T-helper 22 cell (primary cell): ENCODE measurements around the gene PLXNB2.
"Not testable (repeated sequence)": the region's sequence is repeated elsewhere in the genome, so short reads cannot be mapped to it uniquely, and the experiment has no call there.

Experiments
- DNase-seq: peaks from one replicate; pipeline ENCODE4 v3.0.0-alpha.2; 2020; ENCODE audit warnings: low read depth

PLXNB2 gene, protein sequence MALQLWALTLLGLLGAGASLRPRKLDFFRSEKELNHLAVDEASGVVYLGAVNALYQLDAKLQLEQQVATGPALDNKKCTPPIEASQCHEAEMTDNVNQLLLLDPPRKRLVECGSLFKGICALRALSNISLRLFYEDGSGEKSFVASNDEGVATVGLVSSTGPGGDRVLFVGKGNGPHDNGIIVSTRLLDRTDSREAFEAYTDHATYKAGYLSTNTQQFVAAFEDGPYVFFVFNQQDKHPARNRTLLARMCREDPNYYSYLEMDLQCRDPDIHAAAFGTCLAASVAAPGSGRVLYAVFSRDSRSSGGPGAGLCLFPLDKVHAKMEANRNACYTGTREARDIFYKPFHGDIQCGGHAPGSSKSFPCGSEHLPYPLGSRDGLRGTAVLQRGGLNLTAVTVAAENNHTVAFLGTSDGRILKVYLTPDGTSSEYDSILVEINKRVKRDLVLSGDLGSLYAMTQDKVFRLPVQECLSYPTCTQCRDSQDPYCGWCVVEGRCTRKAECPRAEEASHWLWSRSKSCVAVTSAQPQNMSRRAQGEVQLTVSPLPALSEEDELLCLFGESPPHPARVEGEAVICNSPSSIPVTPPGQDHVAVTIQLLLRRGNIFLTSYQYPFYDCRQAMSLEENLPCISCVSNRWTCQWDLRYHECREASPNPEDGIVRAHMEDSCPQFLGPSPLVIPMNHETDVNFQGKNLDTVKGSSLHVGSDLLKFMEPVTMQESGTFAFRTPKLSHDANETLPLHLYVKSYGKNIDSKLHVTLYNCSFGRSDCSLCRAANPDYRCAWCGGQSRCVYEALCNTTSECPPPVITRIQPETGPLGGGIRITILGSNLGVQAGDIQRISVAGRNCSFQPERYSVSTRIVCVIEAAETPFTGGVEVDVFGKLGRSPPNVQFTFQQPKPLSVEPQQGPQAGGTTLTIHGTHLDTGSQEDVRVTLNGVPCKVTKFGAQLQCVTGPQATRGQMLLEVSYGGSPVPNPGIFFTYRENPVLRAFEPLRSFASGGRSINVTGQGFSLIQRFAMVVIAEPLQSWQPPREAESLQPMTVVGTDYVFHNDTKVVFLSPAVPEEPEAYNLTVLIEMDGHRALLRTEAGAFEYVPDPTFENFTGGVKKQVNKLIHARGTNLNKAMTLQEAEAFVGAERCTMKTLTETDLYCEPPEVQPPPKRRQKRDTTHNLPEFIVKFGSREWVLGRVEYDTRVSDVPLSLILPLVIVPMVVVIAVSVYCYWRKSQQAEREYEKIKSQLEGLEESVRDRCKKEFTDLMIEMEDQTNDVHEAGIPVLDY (N-terminal part only)

DNA sequence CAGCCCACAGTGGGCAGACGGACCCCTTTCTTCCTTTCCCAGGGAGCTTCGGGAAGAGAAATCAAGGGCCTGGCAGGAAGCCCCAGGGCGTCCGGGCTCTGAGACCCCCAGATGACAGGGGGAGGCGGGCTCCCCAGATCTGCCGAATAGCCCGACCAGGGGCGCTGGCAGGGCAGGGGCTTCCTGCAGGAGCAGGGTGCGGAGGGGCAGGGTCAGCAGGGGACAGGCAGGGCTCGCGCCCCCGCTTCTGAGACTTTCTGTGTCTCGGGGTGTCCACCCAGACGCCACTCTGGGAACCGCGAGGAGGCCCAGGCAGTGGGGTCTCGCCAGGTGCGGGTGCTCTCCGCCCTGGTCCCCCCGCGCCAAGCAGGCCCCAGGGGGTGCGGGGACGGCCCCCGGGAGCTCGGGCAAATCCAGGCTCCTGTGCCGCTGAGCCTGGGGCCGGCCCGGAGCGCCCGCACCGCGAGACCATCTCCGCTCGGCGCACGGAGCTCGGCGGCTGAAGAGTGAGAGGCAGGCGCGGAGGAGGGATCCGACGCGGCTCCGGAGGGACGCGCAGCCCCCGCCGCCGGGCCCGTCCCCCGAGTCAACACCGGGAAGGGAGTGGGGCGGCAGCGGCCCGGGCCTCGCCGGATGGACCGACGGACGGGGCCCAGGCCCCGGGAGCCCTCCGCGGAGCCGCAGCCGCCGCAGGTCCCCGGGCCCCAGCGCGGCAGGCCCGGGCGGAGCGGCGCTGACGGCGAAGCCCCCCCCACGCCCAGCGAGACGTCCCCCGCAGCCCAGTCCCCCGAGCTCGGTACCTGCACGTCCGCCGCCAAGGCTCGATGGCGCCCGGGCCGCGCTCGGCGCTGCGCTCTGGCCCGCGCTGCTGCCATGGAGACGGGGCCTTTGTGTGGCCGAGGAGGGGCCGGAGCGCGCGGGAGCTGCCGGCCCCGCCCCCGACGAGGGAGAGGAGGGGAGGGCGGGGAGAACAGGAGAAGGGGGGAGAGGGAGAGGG, at the start of gene PLXNB2:
TSS of gene PLXNB2 (minus strand) at position 894 of the 997 bp plus-strand sequence. CDS start 17,062 bp downstream, outside the sequence.
- no peak for DNase-seq

DNA sequence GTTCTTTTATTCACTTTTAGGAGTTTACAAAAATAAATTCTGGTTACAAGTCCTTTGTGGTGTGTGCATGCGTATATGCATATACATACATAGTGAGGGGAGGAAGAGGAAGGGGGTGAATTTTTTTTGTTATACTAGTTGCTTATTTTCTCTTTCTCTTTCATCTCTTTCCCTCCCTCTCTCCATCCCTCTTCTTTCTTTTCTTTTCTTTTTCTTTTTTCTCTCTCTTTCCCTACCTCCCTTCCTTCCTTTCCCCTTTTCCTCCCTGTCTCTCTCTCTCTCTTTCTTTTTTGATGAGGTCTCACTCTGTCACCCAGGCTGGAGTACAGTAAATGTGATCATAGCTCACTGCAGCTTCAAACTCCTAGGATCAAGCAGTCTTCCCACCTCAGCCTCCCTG, 49.8 kb upstream of the PLXNB2 start:
- DNase-seq = no peak

DNA sequence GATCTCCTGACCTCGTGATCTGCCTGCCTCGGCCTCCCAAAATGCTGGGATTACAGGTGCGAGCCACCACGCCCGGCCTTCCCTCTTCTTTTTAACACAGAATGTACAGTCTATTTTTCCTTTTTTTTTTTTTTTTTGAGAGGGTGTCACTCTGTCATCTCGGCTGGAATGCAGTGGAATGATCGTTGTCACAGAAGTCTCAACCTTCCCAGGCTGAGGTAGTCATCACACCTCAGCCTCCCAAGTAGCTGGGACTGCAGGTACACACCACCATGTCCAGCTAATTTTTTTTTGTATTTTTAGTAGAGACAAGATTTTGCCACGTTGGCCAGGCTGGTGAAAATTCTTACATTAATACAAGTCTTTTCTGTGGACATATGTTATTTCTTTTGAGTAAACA, 48.7 kb upstream of the PLXNB2 start:
- DNase-seq = no peak

DNA sequence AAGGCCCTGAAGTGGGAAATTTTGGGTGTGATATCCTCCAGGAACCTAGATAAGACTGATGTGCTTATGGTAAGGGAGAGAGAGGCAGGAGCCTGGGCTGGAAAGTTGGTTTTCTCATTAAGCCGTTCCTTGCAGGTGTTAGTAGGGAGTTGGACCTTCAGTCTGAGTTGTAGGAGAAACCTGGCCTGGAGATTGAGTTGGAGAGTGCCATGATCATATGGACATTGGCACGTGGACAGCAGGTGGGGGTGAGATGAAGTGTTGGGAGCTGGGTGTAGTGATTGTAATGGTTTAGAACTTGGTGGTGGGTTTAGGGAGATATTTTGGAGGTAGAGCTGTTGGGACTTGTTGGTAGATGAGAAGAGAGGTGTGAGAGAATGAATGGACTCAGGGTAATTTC, 40.6 kb upstream of the PLXNB2 start:
- DNase-seq = no peak

DNA sequence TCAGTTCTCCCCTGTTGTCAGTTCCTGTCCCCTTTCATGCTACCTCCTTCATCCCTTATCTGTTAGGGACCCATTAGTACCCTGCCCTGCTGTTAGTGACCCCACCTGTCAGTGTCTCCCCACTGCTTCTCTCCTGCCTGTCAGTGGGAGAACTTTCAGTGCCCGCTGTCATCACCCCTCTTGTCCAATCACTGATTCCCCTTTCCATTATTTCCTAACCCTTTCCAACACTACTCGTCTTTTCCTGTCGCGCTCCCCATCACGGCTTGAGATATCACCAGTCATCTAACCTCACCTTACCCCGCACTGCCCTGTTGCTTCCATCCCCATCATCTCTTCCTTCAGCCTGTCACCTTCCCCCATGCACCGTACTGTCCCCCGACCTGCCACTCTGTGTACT, 39.7 kb upstream of the PLXNB2 start:
- no peak for DNase-seq

DNA sequence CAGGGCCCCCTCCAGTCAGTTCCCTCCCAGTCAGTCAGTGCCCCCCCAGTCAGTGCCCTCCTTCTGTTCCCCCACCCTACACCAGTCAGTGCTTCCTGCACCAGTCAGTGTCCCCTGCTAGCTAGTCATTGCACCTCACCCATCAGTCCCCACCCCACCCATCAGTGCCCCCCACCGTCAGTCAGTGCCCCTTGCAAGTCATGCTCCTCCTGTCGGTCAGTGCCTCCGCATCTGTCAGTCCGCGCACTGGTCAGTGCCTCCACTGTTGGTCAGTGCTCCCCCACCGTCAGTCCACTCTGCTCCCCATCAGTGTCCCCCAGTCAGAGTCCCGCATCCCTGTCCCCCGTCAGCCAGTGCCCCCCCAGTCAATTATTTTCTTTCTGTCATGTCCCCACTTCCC, 39.0 kb upstream of the PLXNB2 start:
- DNase-seq = no peak

DNA sequence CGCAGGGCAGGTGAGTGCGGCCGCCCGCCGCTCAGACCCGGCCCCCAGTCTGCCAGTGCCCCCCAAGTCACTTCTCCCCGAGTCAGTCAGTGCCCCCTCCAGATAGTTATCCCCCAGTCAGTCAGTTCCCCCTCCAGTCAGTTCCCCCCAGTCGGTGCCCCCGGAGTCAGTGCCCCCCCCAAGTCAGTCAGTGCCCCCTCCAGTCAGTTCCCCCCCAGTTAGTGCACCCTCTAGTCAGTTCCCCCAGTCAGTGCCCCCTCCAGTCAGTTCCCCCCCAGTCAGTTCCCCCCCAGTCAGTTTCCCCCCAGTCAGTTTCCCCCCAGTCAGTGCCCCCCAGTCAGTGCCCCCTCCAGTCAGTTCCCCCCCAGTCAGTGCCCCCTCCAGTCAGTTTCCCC, 36.1 kb upstream of the PLXNB2 start:
- no peak for DNase-seq

DNA sequence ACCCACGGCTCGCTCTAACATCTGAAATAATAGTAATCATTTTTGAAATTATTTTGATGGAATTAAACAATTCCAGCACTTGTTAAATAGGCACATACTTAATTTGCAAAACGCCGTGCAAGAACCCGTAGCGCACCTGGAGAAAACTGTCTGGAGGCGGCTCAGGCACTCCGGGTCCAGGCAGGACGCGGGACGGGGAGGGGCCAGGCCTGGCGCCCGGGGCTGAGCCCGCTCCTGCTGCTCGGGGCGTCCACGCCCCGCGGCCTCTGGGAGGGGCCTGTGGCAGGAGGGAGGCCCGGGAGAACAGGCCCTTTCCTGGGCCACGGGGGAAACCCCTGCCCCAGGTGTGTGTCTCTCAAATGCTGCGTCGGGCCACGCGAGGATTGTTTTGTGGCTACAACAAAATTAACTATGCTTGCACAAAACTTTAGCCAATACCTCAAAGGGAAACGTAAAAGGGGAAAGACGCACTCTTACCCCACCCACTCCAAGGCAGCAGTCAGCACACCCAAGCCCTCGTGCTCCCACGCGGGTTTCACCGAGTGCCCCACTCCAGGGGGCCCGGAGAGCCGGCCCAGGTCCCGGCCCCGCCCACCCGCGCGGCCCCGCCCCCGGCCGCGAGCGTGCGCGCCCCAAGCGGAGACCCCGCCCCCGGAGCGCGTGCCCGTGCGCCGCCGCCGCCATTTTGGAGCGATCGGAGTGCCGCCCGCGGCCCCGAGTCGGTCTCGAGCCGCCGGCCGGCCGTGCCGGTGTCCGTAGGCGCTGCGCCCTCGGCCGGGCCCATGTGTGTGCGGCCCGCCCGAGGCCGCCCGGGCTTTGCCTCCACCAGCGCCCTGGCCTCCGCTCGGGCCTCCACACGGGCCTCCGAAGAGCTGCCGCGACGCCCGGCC, 35.5 kb upstream of the PLXNB2 start, which contains the start of gene PPP6R2:
TSS of gene PPP6R2 (plus strand) at position 677 of the 890 bp plus-strand sequence. CDS start 50,582 bp downstream, outside the sequence.
- peak; percentile 79 for DNase-seq

DNA sequence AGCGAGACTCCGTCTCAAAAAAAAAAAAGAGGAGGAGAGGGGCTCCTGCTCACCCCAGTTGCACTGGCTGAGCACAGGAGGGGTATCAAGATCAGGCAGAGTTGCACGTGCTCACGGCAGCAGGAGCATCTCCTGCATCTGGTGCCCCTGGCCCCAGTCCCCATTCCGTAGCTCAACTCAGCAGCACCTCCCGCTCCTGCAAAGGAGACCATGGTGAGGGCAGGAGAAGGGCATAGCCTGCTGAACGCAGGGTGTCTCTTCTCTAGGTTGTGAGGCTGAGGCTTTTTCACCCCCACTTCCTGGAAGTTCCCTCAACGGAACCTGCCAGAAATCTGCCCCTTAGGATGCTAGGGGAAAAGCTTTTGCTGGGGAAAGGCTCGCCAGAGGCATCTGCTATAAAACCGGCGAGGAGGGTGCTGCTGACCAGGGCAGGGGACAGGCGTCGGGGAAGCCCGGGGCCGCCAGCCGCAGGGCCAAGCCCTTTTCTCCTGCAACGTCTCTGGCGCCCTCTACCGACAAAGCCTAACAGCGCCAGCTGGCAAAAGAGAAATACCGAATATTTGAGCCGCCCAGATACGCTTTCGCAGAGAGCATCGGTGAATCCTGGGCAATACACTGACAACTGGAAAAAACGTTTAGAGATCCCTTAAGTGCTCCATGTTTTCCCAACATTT, 34.7 kb upstream of the PLXNB2 start:
- peak; percentile 68 for DNase-seq

DNA sequence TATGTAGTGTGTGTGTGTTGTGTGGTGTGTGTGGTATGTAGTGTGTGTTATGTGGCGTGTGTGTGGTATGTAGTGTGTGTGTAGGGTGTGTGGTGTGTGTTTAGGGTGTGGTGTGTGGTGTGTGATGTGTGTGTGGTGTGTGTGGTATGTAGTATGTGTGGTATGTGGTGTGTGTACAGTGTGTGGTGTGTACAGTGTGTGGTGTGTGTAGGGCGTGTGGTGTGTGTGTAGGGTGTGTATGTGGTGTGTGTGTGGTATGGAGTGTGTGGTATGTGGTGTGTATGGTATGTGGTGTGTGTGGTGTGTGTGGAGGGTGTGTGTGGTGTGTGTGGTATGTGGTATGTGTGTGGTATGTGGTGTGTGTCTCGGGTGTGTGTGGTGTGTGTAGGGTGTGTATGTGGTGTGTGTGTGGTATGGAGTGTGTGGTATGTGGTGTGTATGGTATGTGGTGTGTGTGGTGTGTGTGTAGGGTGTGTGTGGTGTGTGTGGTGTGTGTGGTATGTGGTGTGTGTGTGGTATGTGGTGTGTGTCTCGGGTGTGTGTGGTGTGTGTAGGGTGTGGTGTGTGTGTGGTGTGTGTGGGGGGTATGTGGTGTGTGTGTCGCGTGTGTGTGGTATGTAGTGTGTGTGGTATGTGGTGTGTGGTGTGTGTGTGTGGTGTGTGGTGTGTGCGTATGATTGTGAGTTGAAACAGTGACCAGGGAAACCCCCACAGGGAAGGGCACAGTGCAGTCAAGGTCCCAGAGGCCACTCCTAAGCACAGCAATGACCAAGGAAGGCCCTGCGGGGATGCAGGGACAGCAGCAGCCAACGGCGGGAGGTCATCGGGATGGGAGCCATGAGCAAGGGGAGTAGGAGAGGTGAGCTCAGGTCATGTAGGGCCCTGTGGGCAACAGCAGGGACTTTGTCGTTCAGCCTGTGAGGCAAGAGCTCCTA, 32.8 kb upstream of the PLXNB2 start:
- no peak for DNase-seq

DNA sequence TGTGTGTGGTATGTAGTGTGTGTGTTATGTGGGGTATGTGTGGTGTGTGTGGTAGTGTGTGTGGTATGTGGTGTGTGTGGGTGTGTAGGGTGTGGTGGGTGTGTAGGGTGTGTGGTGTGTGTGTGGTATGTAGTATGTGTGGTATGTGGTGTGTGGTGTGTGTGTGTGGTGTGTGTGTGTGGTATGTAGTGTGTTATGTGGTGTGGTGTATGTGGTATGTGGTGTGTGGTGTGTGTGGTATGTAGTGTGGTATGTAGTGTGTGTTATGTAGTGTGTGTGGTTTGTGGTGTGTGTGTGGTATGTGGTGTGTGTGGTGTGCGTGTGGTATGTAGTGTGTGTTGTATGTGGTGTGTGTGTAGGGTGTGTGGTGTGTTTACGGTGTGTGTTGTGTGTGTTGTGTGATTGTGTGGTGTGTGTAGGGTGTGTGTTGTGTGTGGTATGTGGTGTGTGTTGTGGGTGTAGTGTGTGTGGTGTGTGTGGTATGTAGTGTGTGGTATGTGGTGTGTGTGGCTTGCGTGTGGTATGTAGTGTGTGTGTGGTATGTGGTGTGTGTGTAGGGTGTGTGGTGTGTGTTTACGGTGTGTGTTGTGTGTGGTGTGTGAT, 31.5 kb upstream of the PLXNB2 start:
- DNase-seq = no peak

DNA sequence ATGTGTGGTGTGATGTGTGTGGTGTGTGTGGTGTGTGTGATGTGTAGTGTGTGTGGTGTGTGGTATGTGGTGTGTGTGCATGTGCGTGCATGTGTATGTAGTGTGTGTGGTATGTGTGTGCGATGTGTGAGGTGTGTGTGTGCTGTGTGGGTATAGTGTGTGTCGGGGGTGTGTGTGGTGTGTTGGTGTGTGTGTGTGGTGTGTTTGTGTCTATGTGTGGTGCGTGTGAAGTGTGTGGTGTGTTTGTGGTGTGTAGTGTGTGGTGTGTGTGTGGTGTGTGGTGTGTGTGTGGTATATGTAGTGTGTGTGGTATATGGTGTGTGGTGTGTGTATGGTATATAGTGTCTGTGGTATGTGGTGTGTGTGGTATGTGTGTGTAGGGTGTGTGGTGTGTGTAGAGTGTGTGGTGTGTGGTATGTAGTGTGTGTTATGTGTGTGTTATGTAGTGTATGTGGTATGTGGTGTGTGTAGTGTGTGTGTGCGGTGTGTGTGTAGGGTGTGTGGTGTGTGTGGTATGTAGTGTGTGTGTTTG, 30.7 kb upstream of the PLXNB2 start:
- no peak for DNase-seq

DNA sequence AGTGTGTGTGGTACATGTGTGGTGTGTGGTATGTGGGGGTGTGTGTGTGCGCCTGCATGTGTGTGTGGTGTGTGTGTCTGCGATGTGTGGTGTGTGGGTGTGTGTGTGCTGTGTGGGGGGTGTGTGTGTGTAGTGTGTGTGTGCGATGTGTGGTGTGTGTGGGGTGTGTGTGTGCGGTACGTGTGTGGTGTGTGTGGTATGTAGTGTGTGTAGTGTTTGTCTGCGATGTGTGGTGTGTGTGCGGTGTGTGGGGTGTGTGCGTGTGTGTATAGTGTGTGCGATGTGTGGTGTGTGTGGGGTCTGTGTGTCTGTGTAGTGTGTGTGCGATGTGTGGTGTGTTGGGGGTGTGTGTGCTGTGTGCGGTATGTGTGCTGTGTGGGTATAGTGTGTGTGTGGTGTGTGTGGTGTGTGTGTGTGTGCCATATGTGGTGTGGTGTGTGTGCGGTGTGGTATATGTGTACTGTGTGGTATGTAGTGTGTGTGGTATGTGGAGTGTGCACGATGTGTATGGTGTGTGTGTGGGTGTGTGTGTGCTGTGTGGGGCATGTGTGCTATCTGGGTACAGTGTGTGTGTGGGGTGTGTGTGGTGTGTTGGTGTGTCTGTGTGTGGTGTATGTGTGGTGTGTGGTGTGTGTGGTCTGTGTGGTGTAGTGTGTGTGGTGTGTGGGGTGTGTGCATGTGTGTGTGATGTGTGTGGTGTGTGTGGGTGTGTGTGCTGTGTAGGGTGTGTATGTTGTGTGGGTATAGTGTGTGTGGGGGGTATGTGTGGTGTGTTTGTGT, 30.0 kb upstream of the PLXNB2 start:
- no peak for DNase-seq

DNA sequence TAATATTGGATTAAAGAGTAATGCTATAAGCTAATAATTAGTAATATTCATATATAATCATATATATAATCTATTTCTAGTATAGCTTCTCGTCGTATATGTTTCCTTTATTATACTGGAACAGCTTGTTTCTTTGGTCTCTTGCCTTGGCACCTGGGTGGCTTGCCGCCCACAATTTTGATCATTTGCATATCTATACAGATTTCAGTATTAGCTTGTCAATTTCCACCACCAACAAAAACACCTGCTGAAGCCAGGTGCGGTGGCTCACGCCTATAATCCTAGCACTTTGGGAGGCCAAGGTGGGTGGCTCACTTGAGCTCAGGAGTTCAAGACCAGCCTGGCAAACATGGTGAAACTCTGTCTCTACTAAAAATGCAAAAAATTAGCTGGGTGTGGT, 27.0 kb upstream of the PLXNB2 start:
- DNase-seq = not testable (repeated sequence)

DNA sequence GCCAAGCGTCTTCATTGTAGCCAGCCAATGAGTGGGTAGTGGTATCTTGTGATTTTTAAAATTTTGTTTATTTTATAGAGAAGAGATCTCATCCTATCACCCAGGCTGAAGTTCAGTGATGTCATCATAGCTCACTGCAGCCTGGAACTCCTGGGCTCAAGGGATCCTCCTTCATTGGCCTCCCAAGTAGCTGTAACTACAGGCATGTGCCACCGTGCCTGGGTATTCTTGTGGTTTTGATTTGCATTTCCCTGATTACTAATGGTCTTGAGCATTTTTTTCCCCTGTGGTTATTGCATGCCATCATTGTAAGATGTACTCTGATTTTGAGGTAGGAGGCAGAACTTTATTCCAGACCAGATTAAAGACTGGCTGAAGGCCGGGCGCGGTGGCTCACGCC, 21.8 kb upstream of the PLXNB2 start:
- no peak for DNase-seq

DNA sequence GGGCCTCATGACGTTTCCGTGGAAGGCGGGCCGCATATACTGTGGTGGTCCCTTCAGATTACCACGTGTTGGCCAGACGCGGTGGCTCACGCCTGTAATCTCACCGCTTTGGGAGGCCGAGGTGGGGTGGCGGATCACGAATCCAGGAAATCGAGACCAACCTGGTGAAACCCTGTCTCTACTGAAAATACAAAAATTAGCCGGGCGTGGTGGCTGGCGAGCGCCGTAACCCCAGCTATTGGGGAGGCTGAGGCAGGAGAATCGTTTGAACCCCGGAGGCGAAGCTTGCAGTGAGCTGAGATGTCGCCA, 20.2 kb upstream of the PLXNB2 start:
- no peak for DNase-seq
